ENCODE data around the gene SIDT2.
"Not testable (repeated sequence)": the region's sequence is repeated elsewhere in the genome, so short reads cannot be mapped to it uniquely, and the experiment has no call there.

DNA sequence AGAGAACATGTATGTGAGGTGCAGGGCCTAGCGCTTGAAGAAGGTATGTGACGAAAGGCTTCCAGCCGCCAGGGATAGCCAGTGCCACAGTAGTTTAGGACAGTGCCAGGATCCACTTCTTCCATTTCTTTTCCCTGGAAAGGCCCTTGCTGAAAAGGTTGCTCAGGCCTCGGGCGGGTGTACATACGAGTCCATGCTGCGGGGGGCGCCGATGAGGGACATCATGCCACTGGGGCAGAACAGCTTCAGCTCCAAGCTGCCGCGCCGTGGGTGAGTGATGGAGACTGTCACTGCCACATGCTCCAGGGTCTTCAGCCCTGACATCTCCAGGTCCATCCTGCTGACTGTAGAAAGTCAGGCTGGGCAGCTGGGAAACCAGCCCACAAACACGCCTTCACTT, 30.2 kb downstream of the SIDT2 start:
- TF ChIP-seq, protein P1, sequence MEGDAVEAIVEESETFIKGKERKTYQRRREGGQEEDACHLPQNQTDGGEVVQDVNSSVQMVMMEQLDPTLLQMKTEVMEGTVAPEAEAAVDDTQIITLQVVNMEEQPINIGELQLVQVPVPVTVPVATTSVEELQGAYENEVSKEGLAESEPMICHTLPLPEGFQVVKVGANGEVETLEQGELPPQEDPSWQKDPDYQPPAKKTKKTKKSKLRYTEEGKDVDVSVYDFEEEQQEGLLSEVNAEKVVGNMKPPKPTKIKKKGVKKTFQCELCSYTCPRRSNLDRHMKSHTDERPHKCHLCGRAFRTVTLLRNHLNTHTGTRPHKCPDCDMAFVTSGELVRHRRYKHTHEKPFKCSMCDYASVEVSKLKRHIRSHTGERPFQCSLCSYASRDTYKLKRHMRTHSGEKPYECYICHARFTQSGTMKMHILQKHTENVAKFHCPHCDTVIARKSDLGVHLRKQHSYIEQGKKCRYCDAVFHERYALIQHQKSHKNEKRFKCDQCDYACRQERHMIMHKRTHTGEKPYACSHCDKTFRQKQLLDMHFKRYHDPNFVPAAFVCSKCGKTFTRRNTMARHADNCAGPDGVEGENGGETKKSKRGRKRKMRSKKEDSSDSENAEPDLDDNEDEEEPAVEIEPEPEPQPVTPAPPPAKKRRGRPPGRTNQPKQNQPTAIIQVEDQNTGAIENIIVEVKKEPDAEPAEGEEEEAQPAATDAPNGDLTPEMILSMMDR (IDR thresholded peaks at IDR 0.05): not testable (repeated sequence)
- not testable (repeated sequence) for TF ChIP-seq ZFX (IDR thresholded peaks at IDR 0.05; ENCODE audit: borderline replicate concordance)
